ENCODE data around the gene PTPRN2. TPM values are rescaled to one million over a fixed set of nuclear protein-coding genes. Genes with fewer than 3 reads are reported as not detected.

PTPRN2 gene
- total RNA-seq, 1 experiment from 2014 or later = 2.1 TPM

DNA sequence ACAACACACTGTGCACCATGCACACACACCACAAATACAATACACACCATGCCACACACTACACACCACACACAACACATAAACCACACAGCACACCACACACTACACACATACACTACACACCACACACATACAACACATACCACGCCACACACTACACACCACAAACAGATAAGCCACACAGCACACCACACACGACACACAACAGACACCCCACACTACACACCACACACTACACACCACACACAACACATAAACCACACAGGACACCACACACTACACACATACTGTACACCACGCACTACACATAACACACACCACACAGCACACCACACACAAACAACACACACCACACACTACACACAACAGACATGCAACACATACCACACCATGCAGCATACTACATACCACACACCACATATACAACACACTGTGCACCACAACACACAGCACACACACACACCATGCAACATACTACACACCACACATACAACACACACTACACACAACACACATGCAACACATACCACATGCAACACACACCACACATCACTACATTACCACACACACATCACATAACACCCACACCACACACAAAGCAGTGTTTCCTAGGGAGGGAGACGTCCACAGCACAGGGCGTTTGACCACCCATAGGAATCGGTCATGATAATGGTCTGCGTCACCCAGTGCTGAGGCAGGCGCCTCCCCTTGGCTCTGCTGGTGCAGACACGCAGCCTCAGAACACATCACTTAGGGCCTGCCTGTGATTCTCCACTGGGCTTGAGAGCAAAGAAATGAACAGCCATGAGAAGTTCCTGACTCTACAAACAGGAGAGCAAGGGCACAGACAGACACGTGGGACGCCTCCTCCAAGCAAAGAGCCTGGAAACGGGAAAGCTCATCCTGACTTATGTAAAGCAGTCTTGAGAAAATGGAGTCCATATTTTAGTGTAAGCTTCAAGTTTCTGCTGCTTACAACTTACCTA lies 458.3 kb downstream of the PTPRN2 start:
- H2AFZ ChIP-seq (ENCODE audit: low read depth, low read length, poor library complexity, severe bottlenecking) = no peak overlapping the region

GRCh38 chr7:158128572-158128971 lies 459.1 kb downstream of the PTPRN2 start:
- no peak for TF ChIP-seq ELF1 (IDR thresholded peaks at IDR 0.05; ENCODE audit: borderline replicate concordance, low read depth)
- TF ChIP-seq SIN3A (IDR thresholded peaks at IDR 0.05; ENCODE audit: low read depth) = no peak
- no peak for TF ChIP-seq CTCF (IDR thresholded peaks at IDR 0.05 in 2 of 3, conservative IDR thresholded peaks at IDR 0.05 in 1 of 3; ENCODE audit: borderline replicate concordance in 1 of 3, insufficient read depth in 1 of 3, low read depth in 2 of 3, low read length in 2 of 3)
- no peak for TF ChIP-seq ZFX (IDR thresholded peaks at IDR 0.05)
- TF ChIP-seq SRF (IDR thresholded peaks at IDR 0.05; ENCODE audit: low read depth) = no peak
- no peak for TF ChIP-seq POLR2A (IDR thresholded peaks at IDR 0.05; ENCODE audit: borderline replicate concordance, extremely low read depth, insufficient read depth, insufficient read length)
- no peak for TF ChIP-seq ATF3 (IDR thresholded peaks at IDR 0.05)
- TF ChIP-seq EZH2phosphoT487 (IDR thresholded peaks at IDR 0.05; ENCODE audit: borderline replicate concordance) = no peak
- no peak for TF ChIP-seq ZNF274 (IDR thresholded peaks at IDR 0.05; ENCODE audit: low read depth, low read length)
- no peak for TF ChIP-seq EGR1 (IDR thresholded peaks at IDR 0.05; ENCODE audit: low read depth)
- no peak for TF ChIP-seq YY1 (IDR thresholded peaks at IDR 0.05; ENCODE audit: extremely low read depth, insufficient replicate concordance, low read depth, low read length)
- no peak for TF ChIP-seq RAD21 (IDR thresholded peaks at IDR 0.05; ENCODE audit: low read depth)
- no peak for TF ChIP-seq SP1 (IDR thresholded peaks at IDR 0.05; ENCODE audit: low read depth)
- BruUV-seq (replicated peaks) = no TSS peak
- Histone ChIP-seq H2AFZ (ENCODE audit: low read depth, low read length, poor library complexity, severe bottlenecking) (no peak overlapping the region), H3K4me3 (replicated peaks in 1 of 2; ENCODE audit: low read depth in 1 of 2, low read length in 2 of 2) (no peak overlapping the region), H3K9ac (ENCODE audit: low read length) (no peak overlapping the region), H3K4me2 (ENCODE audit: low read length) (no peak overlapping the region), H3K79me2 (ENCODE audit: insufficient read depth, low read length) (no peaks in the 10 kb centered on the region), H3K27ac (ENCODE audit: low read depth, low read length) (no peak overlapping the region), H4K20me1 (ENCODE audit: insufficient read depth) (no peaks in the 10 kb centered on the region), H3K27me3 (ENCODE audit: insufficient read depth, low read length) (no peaks in the 10 kb centered on the region), H3K4me1 (ENCODE audit: control insufficient read depth in 1 of 2, insufficient read depth in 2 of 2, low read length in 2 of 2) (no peaks in the 10 kb centered on the region), H3K36me3 (ENCODE audit: control insufficient read depth in 1 of 2, insufficient read depth in 2 of 2, low read length in 2 of 2) (no peaks in the 10 kb centered on the region), H3K9me2 (ENCODE audit: insufficient read depth) (no peaks in the 10 kb centered on the region), H3K9me3 (ENCODE audit: control insufficient read depth in 1 of 2, insufficient read depth in 1 of 2, low read depth in 1 of 2, low read length in 2 of 2) (peaks cover 11 to 20% of the 10 kb centered on the region in 2 experiments; a peak in 2 of 4 replicates)
- intact Hi-C loops (cut with micrococcal nuclease) = no loop called here
- no peak for DNase-seq (ENCODE audit: low read depth, low spot score)
- RAD21 ChIA-PET (ENCODE audit: low non-redundant PET in 1 of 2, low total read pairs in 2 of 2, uncharacterized antibody in 2 of 2, unreplicated experiment in 2 of 2) = no interaction called here
- POLR2A ChIA-PET = no interaction called here
- CTCF ChIA-PET = no interaction called here
- ATAC-seq = no peak

More for the DNA sequence above, 458.3 kb downstream of the PTPRN2 start:
- ATAC-seq (no peak), DNase-seq (ENCODE audit: low read depth, low spot score) (no peak)
- Histone ChIP-seq H3K9ac (ENCODE audit: low read length) (no peak overlapping the region), H3K4me1 (ENCODE audit: control insufficient read depth in 1 of 2, insufficient read depth in 2 of 2, low read length in 2 of 2) (no peaks in the 10 kb centered on the region), H3K27me3 (ENCODE audit: insufficient read depth, low read length) (no peaks in the 10 kb centered on the region), H3K79me2 (ENCODE audit: insufficient read depth, low read length) (no peaks in the 10 kb centered on the region), H3K9me2 (ENCODE audit: insufficient read depth) (no peaks in the 10 kb centered on the region), H3K36me3 (ENCODE audit: control insufficient read depth in 1 of 2, insufficient read depth in 2 of 2, low read length in 2 of 2) (no peaks in the 10 kb centered on the region), H3K27ac (ENCODE audit: low read depth, low read length) (no peak overlapping the region), H3K9me3 (ENCODE audit: control insufficient read depth in 1 of 2, insufficient read depth in 1 of 2, low read depth in 1 of 2, low read length in 2 of 2) (peaks cover 11 to 20% of the 10 kb centered on the region in 2 experiments; a peak in 2 of 4 replicates), H3K4me3 (replicated peaks in 1 of 2; ENCODE audit: low read depth in 1 of 2, low read length in 2 of 2) (no peak overlapping the region), H4K20me1 (ENCODE audit: insufficient read depth) (no peaks in the 10 kb centered on the region), H3K4me2 (ENCODE audit: low read length) (no peak overlapping the region)
- TF ChIP-seq JUND (IDR thresholded peaks at IDR 0.05) (no peak), SP1 (IDR thresholded peaks at IDR 0.05; ENCODE audit: low read depth) (no peak), CBX3 (IDR thresholded peaks at IDR 0.05; ENCODE audit: low read depth) (no peak)
- ChIA-PET POLR2A (no interaction called here), CTCF (no interaction called here), RAD21 (ENCODE audit: low non-redundant PET in 1 of 2, low total read pairs in 2 of 2, uncharacterized antibody in 2 of 2, unreplicated experiment in 2 of 2) (no interaction called here)
- intact Hi-C loops (cut with micrococcal nuclease) = no loop called here
- no TSS peak for BruUV-seq (replicated peaks)
